ENCODE measurements around the gene PTPRU. TPM values are rescaled to one million over a fixed set of nuclear protein-coding genes. Genes with fewer than 3 reads are reported as not detected.

The PTPRU gene
- total and polyA plus RNA-seq, 2 of the 8 experiments (the other 6 are each of a cell fraction or from before 2014, with no cell fraction given), result 33.8 to 41.8 TPM

- peak within 1 kb of the TSS; percentile 78 to 90 (median 84) for H3K4me3 ChIP-seq (ENCODE audit: extremely low read depth in 1 of 4, insufficient read depth in 2 of 4, low read depth in 3 of 4, low read length in 4 of 4)
- 5% methylated on average over 52 of the region's 52 CpGs; no CpG with 5 or more reads in 1 of the 2 experiments for WGBS, 2 experiments (ENCODE audit: extremely low coverage in 1 of 2, insufficient coverage in 1 of 2, insufficient read length in 1 of 2, insufficient replicate concordance in 2 of 2, low coverage in 1 of 2, low lambda C conversion rate in 2 of 2, missing lambda C conversion rate in 1 of 2)
- H3K27me3 ChIP-seq (replicated peaks in 1 of 4; ENCODE audit: control insufficient read depth in 3 of 4, extremely low read depth in 1 of 4, insufficient read depth in 3 of 4, low read length in 3 of 4), result peaks cover 0 to 1% (median 0%) of the 10 kb centered on the region in 4 experiments; a peak in 3 of 7 replicates
- FAIRE-seq, result no peak
- no peak within 1 kb of the TSS for H4K91ac ChIP-seq (replicated peaks; ENCODE audit: insufficient read length, low read length)
- peak within 1 kb of the TSS; percentile 12 for H2BK120ac ChIP-seq (replicated peaks; ENCODE audit: low read depth, low read length)
- 0 out of 2 replicates have a peak within 1 kb of the TSS, but pooled peaks have one; percentile 2 for H2BK20ac ChIP-seq (ENCODE audit: low read length)
- H3K14ac ChIP-seq (ENCODE audit: insufficient read length), result no peak within 1 kb of the TSS
- H3K23me2 ChIP-seq (ENCODE audit: low read depth, low read length), result peaks cover 7% of the 10 kb centered on the region; the same call in 1 of the 2 replicates
- DNase-seq (ENCODE audit: low read depth in 1 of 2, low spot score in 2 of 2), result peak; percentile 89 to 100
- H2AK5ac ChIP-seq (ENCODE audit: low read depth, low read length), result peak within 1 kb of the TSS; percentile 96; the same call in 1 of the 2 replicates
- ChIA-PET POLR2A (ENCODE audit: partially characterized antibody) (interaction anchor here (0.5 to 1.9 kb wide), 12 partner anchors 9 to 177 kb away, joined by 3 to 11 read pairs (median 3); partner anchors contain the start of gene SRSF4), CTCF (ENCODE audit: partially characterized antibody) (interaction anchor here (0.9 to 1.5 kb wide), 5 partner anchors 9 to 105 kb away, joined by 4 to 6 read pairs (median 4); no protein-coding TSS in a partner anchor)
- peak within 1 kb of the TSS; percentile 90 for H4K8ac ChIP-seq (ENCODE audit: extremely low read depth, insufficient read depth, low read length)
- no peak within 1 kb of the TSS for H3K4ac ChIP-seq (replicated peaks; ENCODE audit: insufficient read length, low read depth, low read length)
- H3K9me3 ChIP-seq (ENCODE audit: insufficient read depth in 2 of 2, low read depth in 1 of 2, low read length in 1 of 2), result no peaks in the 10 kb centered on the region
- H2AFZ ChIP-seq (ENCODE audit: low read length), result peak within 1 kb of the TSS; percentile 47; the same call in 1 of the 2 replicates
- peak within 1 kb of the TSS; percentile 14; the same call in 1 of the 2 replicates for H3K18ac ChIP-seq (ENCODE audit: extremely low read depth, low read length)
- peak within 1 kb of the TSS; percentile 83; the same call in 1 of the 2 replicates for H2BK15ac ChIP-seq (ENCODE audit: low read length)
- no peaks in the 10 kb centered on the region for H3K79me1 ChIP-seq (ENCODE audit: low read depth, low read length)
- peaks cover 0 to 8% (median 3%) of the 10 kb centered on the region in 4 experiments; a peak in 3 of 7 replicates for H3K4me1 ChIP-seq (replicated peaks in 1 of 4; ENCODE audit: control insufficient read depth in 3 of 4, insufficient read depth in 4 of 4, low read length in 3 of 4)
- H3K9ac ChIP-seq (replicated peaks in 1 of 4; ENCODE audit: extremely low read depth in 1 of 4, low read depth in 3 of 4, low read length in 3 of 4), result peak within 1 kb of the TSS; percentile 54 to 75 (median 58)
- H2BK5ac ChIP-seq (ENCODE audit: low read depth, low read length), result peak within 1 kb of the TSS; percentile 73; the same call in 1 of the 2 replicates
- peak within 1 kb of the TSS; percentile 75; the same call in 1 of the 2 replicates for H2BK12ac ChIP-seq (ENCODE audit: low read depth, low read length)
- no peaks in the 10 kb centered on the region for H3K36me3 ChIP-seq (ENCODE audit: control insufficient read depth in 2 of 4, insufficient read depth in 4 of 4, low read length in 3 of 4)
- no peak within 1 kb of the TSS for H3K23ac ChIP-seq (ENCODE audit: insufficient read length)
- peak within 1 kb of the TSS; percentile 56 to 73 for H3K4me2 ChIP-seq (ENCODE audit: insufficient read depth in 1 of 2, low read depth in 2 of 2, low read length in 2 of 2)
- no peak within 1 kb of the TSS for H3K56ac ChIP-seq (replicated peaks; ENCODE audit: insufficient read length, low read depth, low read length)
- no peak within 1 kb of the TSS for H4K5ac ChIP-seq (ENCODE audit: insufficient read length, low read depth, low read length)
- H3K79me2 ChIP-seq (ENCODE audit: control insufficient read depth in 1 of 2, insufficient read depth in 2 of 2, low read length in 2 of 2), result peaks cover 5 to 10% of the 10 kb centered on the region in 2 experiments; a peak in 3 of 4 replicates
- H3K27ac ChIP-seq (ENCODE audit: low read depth, low read length), result peak within 1 kb of the TSS; percentile 68; the same call in 1 of the 2 replicates
- H4K20me1 ChIP-seq (replicated peaks in 1 of 2; ENCODE audit: control insufficient read depth in 1 of 2, insufficient read depth in 2 of 2, low read length in 2 of 2), result no peaks in the 10 kb centered on the region
- TF ChIP-seq CTBP2 (IDR thresholded peaks at IDR 0.05; ENCODE audit: borderline replicate concordance, insufficient read depth, insufficient read length, low read length) (no peak), TAF7 (optimal IDR thresholded peaks at IDR 0.05; ENCODE audit: borderline replicate concordance, low read depth, low read length) (peak; percentile 44), POLR2A (IDR thresholded peaks at IDR 0.05; ENCODE audit: control extremely low read depth in 1 of 2, low read depth in 2 of 2, low read length in 2 of 2) (peak in 1 of 2 experiments; percentile 90; a peak in 2 of 3 replicates), BACH1 (IDR thresholded peaks at IDR 0.05; ENCODE audit: low read length) (no peak), KDM5A (IDR thresholded peaks at IDR 0.05; ENCODE audit: low read length) (0 out of 2 replicates have a peak, but pooled peaks have one; percentile 53), ZNF274 (IDR thresholded peaks at IDR 0.05; ENCODE audit: borderline replicate concordance, extremely low read depth, low read length) (no peak), NANOG (IDR thresholded peaks at IDR 0.05; ENCODE audit: insufficient read depth, low read depth, low read length, poor library complexity, severe bottlenecking) (no peak), BRCA1 (IDR thresholded peaks at IDR 0.05; ENCODE audit: low read depth, low read length) (no peak), POLR2AphosphoS5 (IDR thresholded peaks at IDR 0.05; ENCODE audit: low read depth, low read length) (peak; percentile 84), EP300 (IDR thresholded peaks at IDR 0.05; ENCODE audit: borderline replicate concordance in 1 of 2, low read depth in 2 of 2, low read length in 2 of 2) (peak in 1 of 2 experiments; percentile 73; a peak in 1 of 3 replicates)
Measured at GRCh38 chr1:29230553-29231378, 5.6 kb upstream of the PTPRU start, which contains the start of gene MECR. Gene MECR (minus strand): TSS chr1:29230934. CDS start chr1:29230906, 28 bp downstream.

Measured in H1 (cell line).